ENCODE data around the gene SETD7.

SETD7 gene

GRCh38 chr4:139522457-139522856 lies 33.6 kb downstream of the SETD7 start:
- Histone ChIP-seq H3K27me3 (ENCODE audit: insufficient read depth, poor library complexity, severe bottlenecking) (no peaks in the 10 kb centered on the region), H3K36me3 (ENCODE audit: low read depth) (peaks cover 70% of the 10 kb centered on the region), H3K27ac (ENCODE audit: poor library complexity, severe bottlenecking) (no peak overlapping the region), H3K4me1 (ENCODE audit: insufficient read depth, poor library complexity, severe bottlenecking) (no peaks in the 10 kb centered on the region), H3K9me3 (ENCODE audit: severe bottlenecking) (no peaks in the 10 kb centered on the region), H3K4me3 (ENCODE audit: severe bottlenecking) (no peak overlapping the region)
- DNase-seq (ENCODE audit: low spot score) (no peak), ATAC-seq (ENCODE audit: low read depth) (no peak)
- TF ChIP-seq, protein P1, sequence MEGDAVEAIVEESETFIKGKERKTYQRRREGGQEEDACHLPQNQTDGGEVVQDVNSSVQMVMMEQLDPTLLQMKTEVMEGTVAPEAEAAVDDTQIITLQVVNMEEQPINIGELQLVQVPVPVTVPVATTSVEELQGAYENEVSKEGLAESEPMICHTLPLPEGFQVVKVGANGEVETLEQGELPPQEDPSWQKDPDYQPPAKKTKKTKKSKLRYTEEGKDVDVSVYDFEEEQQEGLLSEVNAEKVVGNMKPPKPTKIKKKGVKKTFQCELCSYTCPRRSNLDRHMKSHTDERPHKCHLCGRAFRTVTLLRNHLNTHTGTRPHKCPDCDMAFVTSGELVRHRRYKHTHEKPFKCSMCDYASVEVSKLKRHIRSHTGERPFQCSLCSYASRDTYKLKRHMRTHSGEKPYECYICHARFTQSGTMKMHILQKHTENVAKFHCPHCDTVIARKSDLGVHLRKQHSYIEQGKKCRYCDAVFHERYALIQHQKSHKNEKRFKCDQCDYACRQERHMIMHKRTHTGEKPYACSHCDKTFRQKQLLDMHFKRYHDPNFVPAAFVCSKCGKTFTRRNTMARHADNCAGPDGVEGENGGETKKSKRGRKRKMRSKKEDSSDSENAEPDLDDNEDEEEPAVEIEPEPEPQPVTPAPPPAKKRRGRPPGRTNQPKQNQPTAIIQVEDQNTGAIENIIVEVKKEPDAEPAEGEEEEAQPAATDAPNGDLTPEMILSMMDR (IDR thresholded peaks at IDR 0.05; ENCODE audit: poor library complexity, severe bottlenecking) = no peak

DNA sequence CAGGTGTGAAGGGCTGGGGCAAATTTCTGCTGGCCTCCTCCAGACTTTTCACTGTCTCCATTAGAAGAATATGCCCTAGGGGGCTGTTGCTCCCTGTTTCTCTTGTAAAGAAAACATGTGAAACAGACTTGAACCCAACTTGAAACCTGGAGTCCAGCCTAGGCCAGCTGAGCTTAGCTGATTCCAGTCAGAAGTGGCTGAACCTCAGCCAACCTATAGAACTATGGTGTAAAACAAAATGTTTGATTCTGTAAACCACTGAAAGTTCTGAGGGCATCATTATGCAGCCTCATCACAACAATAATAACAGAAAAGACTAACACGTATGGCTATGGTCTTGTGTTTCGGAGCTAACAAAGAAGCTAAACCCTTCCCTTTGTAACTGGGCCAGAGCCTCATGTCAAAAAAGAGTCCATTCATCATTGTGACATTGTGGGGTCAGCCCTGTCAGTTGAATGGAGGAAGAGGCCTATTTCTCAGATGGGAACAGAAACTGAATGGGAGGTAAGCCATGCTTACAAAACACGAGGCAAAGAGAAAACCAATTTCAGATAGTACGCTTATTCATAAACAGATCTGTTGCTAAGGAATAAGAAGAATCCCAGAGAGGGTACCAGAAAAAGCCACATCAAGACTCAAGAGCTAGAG lies 34.1 kb downstream of the SETD7 start:
- no peak for DNase-seq (ENCODE audit: low spot score)
- Histone ChIP-seq H3K4me3 (ENCODE audit: severe bottlenecking) (no peak overlapping the region), H3K4me1 (ENCODE audit: insufficient read depth, poor library complexity, severe bottlenecking) (no peaks in the 10 kb centered on the region), H3K36me3 (ENCODE audit: low read depth) (peaks cover 70% of the 10 kb centered on the region), H3K27ac (ENCODE audit: poor library complexity, severe bottlenecking) (no peak overlapping the region), H3K27me3 (ENCODE audit: insufficient read depth, poor library complexity, severe bottlenecking) (no peaks in the 10 kb centered on the region), H3K9me3 (ENCODE audit: severe bottlenecking) (no peaks in the 10 kb centered on the region)
- TF ChIP-seq, protein P1 (IDR thresholded peaks at IDR 0.05; ENCODE audit: poor library complexity, severe bottlenecking) = no peak
- no peak for ATAC-seq (ENCODE audit: low read depth)

DNA sequence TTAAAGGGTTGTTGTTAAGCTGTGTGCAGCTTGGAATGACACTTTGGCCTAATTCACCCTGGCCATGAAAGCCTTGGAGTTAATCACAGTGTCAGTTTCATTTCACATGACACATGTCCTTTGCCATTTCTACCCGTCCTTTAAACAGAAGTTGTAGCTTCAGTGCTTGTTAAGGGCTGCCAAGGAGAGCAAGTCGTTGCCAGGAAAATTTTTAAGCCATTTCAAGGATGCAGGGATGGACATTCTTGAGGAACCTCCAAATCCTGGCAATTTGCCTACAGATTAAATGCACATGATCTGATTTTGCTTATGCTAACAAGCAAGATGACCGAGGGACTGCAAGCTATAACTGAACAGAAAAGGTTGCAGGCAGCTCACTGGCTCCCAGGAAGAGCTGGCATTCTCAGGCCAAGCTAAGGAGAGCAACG lies 40.5 kb downstream of the SETD7 start:
- no peak for ATAC-seq (ENCODE audit: low read depth)
- no peak for DNase-seq (ENCODE audit: low spot score)

GRCh38 chr4:139514382-139515059 lies 41.5 kb downstream of the SETD7 start:
- H3K36me3 ChIP-seq (ENCODE audit: low read depth) = peaks cover 75% of the 10 kb centered on the region
- TF ChIP-seq, protein P1 (IDR thresholded peaks at IDR 0.05; ENCODE audit: poor library complexity, severe bottlenecking) = no peak
- no peaks in the 10 kb centered on the region for H3K4me1 ChIP-seq (ENCODE audit: insufficient read depth, poor library complexity, severe bottlenecking)
- no peak overlapping the region for H3K4me3 ChIP-seq (ENCODE audit: severe bottlenecking)
- H3K27ac ChIP-seq (ENCODE audit: poor library complexity, severe bottlenecking) = no peak overlapping the region
- no peaks in the 10 kb centered on the region for H3K27me3 ChIP-seq (ENCODE audit: insufficient read depth, poor library complexity, severe bottlenecking)
- no peak for DNase-seq (ENCODE audit: low spot score)
- no peaks in the 10 kb centered on the region for H3K9me3 ChIP-seq (ENCODE audit: severe bottlenecking)
- ATAC-seq (ENCODE audit: low read depth) = no peak

More for the DNA sequence above, 40.5 kb downstream of the SETD7 start:
- no peaks in the 10 kb centered on the region for H3K9me3 ChIP-seq (ENCODE audit: severe bottlenecking)
- H3K4me3 ChIP-seq (ENCODE audit: severe bottlenecking) = no peak overlapping the region
- peaks cover 82% of the 10 kb centered on the region for H3K36me3 ChIP-seq (ENCODE audit: low read depth)
- no peaks in the 10 kb centered on the region for H3K4me1 ChIP-seq (ENCODE audit: insufficient read depth, poor library complexity, severe bottlenecking)
- TF ChIP-seq, protein P1 (IDR thresholded peaks at IDR 0.05; ENCODE audit: poor library complexity, severe bottlenecking) = no peak
- no peaks in the 10 kb centered on the region for H3K27me3 ChIP-seq (ENCODE audit: insufficient read depth, poor library complexity, severe bottlenecking)
- H3K27ac ChIP-seq (ENCODE audit: poor library complexity, severe bottlenecking) = no peak overlapping the region

GRCh38 chr4:139511320-139511719 lies 44.7 kb downstream of the SETD7 start:
- TF ChIP-seq, protein P1 (IDR thresholded peaks at IDR 0.05; ENCODE audit: poor library complexity, severe bottlenecking) = no peak
- H3K27ac ChIP-seq (ENCODE audit: poor library complexity, severe bottlenecking) = no peak overlapping the region
- no peak for DNase-seq (ENCODE audit: low spot score)
- no peaks in the 10 kb centered on the region for H3K9me3 ChIP-seq (ENCODE audit: severe bottlenecking)
- H3K4me1 ChIP-seq (ENCODE audit: insufficient read depth, poor library complexity, severe bottlenecking) = no peaks in the 10 kb centered on the region
- H3K4me3 ChIP-seq (ENCODE audit: severe bottlenecking) = no peak overlapping the region
- ATAC-seq (ENCODE audit: low read depth) = no peak
- peaks cover 58% of the 10 kb centered on the region for H3K36me3 ChIP-seq (ENCODE audit: low read depth)
- no peaks in the 10 kb centered on the region for H3K27me3 ChIP-seq (ENCODE audit: insufficient read depth, poor library complexity, severe bottlenecking)

Data from RWPE2 (cell line).